GM18870 (cell line): Measurements from ENCODE around the gene FAM135A.
"Not testable (repeated sequence)": the region's sequence is repeated elsewhere in the genome, so short reads cannot be mapped to it uniquely, and the experiment has no call there.

ENCODE experiments used
- ATAC-seq: cut with Tn5 transposase; IDR thresholded peaks from one replicate; pipeline ENCODE4 v1.9.1; 2021; ENCODE audit warnings: moderate library complexity; ENCODE audit not compliant: unreplicated experiment

The FAM135A gene

DNA sequence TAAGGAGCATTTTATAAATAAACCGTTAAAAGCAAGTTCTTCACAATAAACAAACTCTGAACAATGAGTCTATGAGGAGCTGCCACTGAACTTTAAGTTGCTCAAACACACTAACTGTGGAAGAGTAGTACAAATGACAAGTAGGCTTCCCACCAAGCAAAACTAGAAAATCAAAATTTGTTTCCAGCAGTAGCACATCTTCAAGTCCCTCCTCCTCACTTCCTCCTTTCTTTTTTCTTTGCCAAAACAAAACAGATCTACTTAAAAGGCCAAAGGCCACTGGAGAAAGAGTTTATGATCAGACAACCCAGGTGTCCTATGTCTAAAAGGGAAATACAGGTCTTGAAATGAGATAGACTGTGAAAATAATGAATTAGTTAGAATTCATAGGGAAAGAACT lies 17.1 kb upstream of the FAM135A start:
- ATAC-seq: no peak

DNA sequence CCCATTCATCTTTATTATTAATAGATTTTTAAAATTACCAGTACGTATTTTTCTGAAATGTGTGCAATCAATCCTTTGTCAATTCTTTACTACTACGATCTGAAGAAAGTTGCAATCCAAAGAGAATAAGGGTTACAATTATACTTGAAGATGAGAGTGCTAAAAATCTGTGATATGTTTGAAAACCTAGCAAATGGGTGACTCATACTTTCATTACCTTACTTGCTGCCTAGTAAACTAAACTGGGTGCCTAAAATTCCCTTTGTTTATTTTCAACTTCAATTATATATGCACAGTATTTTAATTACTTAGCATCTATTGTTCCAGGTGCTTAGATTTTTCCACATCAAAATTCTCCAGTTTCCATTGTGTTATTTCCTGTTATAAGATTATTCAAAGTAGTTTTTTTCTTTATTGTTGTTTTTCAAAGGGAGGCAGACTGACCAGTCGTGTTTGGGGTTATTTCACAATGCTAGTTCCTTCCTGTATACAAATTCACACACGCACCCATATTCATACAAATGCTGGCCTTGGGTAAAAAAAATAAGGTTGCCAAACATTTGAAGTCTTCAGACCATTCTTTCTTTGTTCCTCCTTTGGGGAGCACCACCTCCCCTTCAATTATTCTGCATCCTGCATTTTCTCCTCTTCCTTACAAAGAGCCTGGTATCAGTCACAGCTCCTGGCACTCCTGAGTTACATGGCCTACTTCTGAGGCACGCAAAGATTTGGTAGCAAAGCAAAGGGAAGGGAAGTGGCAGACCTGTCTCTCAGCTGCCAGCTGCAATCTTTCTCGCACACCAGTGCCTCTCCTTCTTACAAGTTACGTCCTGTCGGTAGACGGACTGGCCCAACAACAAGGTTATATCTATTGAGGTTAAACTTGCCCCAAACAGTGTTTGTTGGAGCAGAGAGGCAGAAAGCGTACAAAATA lies 16.2 kb upstream of the FAM135A start:
- no peak for ATAC-seq

DNA sequence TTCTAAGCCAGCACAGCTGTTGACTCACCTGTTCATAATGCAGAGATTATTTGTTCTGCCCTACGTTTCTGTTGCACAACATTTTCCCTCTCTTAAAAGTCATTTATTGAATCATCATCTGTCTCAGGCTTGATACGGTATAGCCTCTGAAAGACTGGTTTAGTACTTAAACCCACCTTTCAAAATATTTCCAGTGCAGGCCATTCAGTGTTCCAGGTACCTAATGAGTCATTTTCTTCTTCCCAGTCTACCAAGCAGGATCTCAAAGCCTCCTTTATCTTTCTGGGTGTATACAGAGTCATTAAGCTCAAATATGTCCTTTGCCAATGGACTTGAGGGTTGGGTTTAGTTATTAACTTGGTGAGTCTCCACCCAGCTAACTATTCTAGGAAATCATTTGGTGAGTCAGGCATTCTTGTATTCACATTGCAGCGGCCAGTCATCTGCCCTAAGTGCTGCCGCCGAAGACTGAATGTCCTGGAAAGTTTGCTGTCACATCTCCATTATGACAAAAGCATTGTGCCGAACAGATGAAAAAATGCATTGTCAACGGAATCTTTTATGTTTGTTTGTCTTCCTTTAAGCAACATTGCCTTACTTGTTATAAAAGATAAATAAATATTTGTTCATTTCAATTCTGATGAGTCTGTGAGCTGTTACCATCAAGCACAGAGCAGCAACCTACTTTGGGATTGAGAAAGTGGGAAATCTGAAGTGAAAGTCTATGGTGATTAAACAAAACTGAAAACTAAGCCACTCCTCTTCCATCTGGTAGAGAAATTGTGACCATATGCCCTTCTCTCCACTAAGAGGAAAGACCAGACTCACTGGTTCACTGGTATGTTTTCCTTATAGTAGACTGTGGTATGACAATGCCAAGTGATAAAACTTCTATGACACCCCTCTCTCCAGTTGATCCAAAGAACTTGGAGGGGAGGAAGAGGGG lies 14.3 kb upstream of the FAM135A start:
- ATAC-seq: no peak

DNA sequence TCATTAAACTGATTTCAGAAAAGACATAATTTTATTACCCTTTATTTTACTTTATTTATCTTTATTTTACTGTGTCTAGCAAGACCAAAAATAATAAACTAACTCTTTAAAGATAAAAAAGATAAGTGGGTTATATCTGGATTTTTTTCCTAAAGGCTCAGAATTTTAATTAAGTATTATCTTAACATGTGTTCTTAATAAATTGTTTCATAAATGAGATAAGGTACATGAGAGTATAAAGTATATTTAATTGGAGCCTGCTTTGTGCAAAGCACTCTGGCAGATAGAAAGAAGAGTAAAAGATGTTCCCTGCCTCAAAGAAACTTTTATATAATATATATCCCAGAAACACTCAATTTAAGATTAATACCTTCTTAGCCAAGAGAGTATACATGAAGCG lies 8.7 kb upstream of the FAM135A start:
- ATAC-seq: no peak

DNA sequence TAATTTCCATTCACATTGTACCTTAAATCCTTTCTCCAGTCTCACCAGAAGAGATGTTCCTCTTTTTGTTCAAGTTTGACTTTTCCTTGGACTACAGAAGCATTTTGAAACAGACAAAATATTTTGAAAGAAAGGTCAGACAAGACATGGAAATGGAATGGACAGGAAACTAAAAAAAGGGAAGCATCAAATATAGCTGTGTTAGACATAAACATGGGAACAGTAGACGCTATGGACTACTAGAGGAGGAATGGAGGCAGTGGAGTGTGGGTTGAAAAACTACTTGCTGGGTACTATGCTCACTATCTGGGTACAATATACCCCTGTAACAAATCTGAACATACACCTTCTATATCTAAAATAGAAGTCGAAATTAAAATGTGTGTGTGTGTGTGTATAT lies 4.1 kb upstream of the FAM135A start:
- no peak for ATAC-seq

DNA sequence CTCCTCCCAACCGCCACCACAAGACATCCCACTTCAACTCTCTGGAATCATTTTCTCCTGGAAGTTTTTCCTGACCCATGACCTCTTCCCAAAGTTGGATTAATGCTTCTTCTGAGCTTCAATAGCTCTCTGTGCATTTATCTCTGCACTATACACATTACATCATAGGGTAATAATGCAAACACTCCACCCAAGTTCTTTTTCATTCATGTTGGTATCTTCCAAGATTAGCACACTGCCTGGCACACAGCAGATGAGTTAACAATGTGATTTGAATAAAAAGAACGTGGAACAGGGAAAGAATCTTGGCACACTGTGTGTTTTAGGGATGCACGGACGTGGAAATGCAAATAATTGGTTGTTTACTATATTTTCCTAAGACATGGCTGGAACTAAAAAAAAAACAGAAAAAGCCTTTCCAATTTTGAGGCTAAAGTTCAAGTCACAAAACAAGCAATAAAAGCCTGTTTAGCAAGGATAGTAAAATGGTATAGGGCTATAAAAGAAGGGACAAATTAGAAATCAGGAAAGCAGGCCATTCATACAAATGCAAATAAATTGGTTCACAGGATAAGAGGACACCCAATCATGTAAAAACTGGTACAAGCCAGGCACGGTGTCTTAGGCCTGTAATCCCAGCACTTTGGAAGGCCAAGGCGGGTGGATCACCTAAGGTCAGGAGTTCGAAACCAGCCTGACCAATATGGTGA lies 1.6 kb upstream of the FAM135A start:
- no peak for ATAC-seq

DNA sequence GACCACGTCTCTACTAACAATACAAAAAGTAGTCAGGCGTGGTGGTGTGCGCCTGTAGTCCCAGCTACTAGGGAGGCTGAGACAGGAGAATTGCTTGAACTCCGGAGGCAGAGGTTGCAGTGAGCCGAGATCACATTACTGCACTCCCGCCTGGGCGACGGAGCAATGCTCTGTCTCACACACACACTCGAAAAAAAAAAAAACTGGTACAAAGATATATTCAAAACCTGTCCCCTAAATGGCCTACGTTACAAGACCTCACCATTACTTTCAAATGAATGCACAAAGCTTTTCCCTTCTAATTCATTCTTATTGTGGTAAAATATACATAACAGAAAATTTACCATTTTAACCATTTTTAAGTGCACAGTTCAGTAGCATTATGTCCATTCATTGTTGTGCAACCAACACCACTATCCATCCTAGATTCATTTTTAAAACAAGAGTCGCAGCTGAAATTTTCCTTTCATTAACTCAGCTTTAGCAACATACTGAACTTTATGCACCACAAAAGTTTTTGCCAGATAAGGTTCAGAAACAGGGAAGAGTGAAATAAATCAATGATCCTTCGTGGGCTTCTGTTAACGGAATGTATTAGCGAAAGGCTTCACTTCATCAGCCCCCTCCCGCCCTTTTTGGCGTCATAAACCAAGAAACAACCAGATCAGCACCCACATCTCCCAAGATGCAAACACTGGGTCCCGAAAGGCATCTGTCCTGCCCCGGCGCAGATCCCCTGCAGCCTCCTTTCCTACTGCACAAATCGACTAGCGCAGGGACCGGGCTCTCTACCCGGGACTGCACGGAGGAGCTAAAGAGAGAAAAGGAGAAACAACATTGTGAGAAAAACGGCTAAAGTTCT lies 825 bp upstream of the FAM135A start:
- no peak for ATAC-seq

DNA sequence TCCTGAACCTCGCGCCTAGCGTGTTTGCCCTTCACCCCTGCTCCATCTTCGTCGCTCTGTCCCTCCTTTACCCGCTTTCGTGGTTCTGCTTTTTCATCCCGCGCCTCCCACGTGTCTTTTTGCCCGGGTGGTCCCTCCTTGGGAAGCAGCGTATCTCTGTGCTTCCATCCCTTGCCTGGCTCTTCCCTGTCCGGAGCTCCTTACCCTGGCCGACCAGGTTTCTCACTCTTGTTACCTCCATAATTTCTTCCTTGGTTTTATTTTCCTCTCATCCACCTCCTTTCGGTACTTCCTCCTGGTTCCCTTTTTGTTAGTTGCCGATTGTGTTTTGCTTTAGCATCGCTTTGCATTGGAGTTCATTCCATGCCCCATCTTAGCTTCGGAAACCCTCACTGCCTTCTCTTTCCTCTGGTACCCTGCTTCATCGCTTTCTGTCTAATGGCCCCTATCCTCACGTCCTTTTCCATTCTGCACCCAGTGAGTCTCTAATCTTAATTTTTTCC lies 735 bp downstream of the FAM135A start:
- no peak for ATAC-seq

DNA sequence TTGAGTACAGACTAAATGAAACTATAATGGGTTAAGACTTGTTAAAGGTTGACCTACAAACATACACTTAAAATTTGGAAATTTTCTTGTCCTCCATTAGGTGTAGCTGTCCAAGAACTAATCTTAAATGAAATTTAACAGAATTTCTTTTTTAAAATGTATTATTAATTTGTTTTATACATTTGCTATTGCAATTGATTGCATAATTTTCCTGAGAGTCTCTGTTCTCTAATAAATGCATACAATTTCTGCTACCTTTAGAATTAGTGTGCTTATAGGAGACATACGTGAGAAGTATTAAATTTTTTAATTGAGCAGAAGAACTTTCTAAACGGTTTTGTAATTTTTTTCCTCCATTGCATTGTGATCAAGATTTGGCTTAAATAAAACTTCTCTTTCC lies 1.5 kb downstream of the FAM135A start:
- ATAC-seq: no peak

DNA sequence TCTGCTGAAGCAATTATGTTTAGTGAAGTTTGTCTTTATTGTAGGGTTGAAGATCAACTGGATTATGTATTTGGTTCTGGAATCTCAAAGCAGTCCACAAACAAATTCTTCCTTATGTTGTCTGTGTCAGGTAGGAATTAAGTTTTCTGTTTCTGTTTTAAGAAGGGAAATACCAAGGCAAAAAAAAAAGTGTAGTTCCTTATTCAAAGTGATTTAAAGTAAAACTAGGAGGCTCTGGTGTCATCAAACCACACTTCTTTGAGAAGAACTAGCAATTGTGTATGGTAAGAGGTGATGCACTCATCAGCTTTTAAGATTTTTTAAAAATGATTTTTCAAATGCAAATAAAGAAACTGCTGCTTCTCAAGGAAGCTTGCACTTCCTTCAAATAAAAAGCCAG lies 1.9 kb downstream of the FAM135A start:
- peak; percentile 22 for ATAC-seq

DNA sequence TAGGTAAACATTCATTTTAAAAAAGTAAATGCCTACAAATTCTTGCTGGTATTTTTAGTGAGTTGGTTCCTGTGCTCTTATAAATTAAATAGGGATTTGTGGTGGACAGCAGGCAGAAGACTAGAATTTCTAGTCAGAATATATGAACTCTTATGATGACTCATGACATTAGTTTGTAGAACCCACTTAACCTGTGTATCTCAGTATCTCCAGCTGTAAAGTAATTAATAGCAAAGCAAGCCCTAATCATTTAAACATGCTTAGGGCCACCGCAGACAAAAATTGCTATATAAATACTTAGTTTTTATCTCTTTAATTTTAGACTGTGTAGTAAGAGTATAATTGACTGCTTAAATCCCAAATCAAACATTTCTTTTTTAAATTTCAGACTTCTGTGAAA lies 2.4 kb downstream of the FAM135A start:
- no peak for ATAC-seq

DNA sequence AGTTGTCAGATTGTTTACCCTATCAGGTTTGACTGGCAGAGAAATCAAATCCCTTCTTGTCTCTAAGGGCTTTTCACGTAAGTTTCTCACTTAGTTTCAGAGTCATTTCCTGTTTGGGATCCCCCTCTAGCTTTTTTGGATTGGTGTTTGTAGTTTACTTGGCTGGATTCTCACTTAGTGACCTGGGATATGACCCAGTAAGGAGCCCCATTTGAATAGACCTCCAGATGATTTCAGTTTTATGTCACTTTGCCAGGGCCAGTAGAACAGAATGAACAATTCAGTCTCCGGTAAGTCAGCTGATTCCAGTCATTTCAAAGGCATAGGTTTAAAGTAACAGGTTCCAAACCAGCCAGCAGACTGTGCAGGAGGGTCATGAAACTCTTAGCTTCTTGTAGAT lies 8.2 kb downstream of the FAM135A start:
- ATAC-seq: no peak

DNA sequence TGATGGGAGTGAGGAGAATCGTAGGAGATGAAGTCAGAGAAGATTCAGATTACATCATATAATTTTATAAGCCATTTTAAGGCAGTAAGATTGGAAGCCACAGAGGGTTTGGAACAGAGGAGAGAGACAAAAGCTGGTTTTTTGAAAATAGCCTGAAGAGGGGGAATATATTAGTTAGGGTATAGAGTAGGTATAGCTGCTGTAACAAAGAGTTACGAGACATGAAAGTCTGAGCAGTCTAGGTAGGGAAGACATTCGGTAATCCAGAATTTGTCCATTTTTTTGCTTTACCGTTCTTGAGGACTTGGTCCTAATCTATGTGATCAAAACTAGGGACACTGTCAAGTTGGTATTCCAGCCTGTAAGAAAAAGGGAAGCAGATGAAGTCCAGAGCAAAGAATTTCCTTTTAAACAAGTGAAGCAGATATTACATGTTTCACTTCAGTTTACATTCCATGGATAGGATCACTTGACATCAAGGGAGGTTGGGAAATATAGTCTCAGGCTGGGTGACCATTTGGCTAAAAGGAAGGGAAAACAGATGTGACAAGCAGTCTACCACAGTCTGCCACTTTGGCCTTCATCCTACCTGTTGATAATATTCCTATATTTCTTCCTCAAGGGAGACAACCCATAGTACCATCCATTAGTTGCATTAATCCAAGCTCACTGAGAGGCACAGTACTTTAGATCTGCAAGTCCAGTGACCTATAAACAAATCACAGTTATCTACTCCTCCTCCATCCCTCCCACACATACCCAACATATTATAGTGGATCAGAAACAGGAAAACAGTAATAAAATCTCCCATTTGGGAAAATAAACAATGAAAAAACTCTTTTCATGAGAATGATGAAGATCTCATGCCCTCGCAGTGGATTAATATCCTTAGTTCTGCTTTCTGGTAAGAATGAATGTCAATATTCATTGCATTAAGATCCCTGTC lies 10.2 kb downstream of the FAM135A start:
- ATAC-seq: no peak

DNA sequence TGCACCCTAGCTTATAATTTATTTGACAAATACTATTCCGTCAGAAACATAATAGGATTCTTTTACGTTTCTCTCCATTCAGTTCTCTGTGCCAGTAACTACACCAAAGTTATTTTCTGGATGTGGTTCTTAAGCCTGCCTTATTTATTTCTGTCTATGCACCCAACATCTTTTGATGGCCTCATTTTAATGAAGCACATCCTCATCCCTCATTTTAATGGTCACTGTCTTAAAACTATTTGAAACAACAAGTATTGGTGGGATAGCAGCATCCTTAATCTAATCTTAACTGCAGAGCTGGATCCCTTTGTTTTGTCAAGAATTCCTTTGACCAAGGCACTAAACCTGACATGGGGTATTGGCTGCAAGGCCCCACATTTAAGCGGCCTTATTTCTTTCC lies 11.0 kb downstream of the FAM135A start:
- no peak for ATAC-seq

DNA sequence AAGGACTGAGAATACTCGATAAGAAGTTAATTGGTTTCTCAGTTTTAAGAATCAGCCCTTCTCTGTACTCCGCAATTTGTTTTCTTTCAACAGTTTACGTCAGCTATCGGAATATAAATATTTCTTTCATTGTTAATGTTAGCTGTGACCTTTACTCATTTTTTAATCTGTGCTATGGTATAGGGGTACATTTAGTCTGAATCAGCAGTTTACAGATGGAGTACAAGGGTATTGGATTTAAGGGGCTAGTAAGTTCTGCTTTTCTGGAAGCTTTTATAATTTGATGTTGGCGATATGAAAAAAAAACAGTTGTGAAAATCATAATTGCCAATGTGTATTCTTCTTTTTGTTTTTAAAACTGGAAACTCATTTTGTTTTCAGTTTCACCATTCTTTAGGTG lies 23.0 kb downstream of the FAM135A start:
- ATAC-seq: no peak

DNA sequence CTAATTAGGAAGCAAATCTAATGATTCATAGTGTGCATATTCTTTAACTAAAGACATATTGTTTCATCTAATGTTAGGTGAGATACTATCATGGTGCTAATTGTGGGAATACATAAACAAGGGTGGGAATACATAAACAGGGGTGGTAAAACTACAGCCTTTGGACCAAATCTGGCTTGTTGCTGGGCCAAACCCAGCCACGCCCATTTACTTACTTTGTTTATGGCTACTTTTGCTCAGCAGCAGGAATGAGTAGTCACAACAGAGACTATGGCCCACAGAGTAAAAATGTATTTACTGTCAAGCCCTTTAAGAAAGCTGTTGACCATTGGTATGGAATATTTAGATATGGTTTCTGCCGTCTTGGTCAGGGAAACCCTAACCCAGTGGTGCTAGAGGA lies 31.7 kb downstream of the FAM135A start:
- ATAC-seq: no peak

DNA sequence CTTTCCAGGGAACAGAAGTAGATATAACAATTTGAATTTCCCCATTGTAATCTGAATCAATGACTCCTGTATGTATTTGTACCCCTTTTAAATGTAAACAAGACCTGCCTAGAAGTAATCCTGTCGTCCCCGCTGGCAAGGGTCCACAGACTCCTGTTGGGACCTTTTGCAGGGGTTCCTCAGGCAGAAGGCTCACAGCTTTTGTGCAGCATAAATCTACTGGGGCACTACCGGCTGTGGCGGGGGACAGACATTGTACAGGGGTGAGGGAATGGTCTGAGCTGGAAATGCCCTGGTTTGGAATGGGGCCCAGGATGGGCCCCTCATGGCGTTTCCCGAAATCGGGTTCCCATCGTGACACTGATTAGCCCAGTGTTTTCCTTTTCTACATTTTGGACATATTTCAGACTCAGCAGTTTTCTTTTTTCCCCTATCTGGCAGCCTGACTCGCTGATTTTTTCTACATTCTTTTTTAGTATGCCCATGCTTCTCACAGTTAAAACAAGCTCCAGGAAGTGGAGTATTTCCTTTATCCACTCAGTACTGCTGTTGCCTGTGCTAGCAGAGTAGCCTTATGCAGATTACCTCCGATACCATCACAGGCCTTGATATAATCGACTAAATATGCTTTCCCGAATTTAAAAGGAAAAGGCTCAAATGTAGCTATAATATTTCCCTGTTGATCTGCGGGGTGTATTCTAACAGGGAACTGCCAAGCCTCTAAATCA lies 34.2 kb downstream of the FAM135A start:
- not testable (repeated sequence) for ATAC-seq

DNA sequence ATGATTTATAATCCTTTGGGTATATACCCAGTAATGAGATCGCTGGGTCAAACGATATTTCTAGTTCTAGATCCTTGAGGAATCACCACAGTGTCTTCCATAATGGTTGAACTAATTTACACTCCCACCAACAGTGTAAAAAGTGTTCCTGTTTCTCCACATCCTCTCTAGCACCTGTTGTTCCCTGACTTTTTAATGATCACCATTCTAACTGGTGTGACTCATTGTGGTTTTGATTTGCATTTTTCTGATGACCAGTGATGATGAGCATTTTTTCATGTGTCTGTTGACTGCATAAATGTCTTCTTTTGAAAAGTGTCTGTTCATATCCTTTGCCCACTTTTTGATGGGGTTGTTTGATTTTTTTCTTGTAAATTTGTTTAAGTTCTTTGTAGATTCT lies 40.6 kb downstream of the FAM135A start:
- ATAC-seq: not testable (repeated sequence)
